Raji (cell line): ENCODE data around the gene SYT5.

Experiments
- POLR2A ChIP-seq: IDR thresholded peaks from 2 replicates; pipeline ENCODE4 v1.6.1; 2011; ENCODE audit warnings: low read depth, low read length, control low read depth; ENCODE audit not compliant: insufficient read depth

SYT5 gene

DNA sequence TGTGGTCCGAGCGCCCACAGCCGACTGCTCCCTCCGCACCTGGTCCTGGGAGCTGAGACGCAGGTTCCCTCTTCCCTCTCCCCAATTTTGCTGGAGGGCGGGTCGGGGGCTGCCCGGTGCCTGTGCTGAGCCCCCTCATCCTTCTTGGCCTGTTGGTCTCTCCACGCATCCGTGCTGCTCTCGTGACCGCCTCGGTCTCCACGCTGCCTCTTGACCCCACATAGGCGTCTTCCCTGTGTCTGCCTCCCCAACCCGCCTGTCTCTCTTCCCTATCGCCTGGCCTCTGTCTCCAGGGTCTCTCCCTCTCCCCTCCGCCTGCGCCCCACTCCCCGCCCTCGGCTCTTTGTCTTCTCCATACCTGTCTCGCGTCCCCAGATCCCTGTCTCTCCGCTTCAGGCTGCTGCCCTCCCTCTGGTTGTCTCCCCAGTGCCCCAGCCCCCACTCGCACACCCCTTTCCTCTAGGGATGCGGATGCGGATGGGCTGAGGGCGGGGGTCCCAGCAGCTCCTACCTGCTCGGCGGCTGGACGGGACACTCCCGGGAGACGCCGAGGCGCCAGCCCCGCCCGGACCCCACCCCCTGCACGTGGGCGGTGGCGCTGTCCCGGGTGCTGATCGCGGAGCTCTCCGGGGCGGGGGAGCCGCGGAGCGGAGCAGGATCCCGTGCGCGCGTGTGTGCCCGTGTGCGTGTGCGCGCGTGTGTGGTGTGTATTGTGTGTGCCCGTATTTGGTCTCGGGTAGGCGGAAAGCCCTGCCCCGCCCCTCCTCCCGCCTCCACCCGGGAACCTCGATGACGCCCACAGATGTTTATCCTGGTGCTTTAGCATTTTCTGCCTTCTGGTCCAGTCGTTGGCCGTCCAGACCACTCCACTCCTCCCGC, at the start of gene SYT5:
Gene SYT5, minus strand, starts transcription at position 684 of the 879 bp plus-strand sequence. CDS start 1,248 bp downstream, outside the sequence.
- TF ChIP-seq POLR2A: no peak

DNA sequence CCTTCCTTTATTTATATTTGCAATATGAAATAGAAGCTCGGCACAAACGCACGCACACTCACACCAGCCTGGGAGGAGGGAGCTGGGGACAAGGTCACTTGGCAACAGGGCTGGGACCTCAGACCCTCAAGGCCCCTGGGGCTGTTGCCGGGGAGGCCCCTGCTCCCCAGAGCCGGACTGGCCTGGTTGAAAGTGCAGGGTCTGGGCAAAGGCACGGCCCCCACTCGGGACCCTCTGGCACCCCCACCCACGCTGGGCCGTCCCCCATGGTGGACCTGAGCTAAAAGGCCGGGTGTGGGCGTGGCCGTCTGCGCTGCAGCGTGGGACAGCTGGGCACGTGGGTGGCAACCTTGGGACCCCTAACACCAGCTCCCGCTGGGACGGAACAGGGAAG, 49.7 kb upstream of the SYT5 start:
- TF ChIP-seq POLR2A: no peak

DNA sequence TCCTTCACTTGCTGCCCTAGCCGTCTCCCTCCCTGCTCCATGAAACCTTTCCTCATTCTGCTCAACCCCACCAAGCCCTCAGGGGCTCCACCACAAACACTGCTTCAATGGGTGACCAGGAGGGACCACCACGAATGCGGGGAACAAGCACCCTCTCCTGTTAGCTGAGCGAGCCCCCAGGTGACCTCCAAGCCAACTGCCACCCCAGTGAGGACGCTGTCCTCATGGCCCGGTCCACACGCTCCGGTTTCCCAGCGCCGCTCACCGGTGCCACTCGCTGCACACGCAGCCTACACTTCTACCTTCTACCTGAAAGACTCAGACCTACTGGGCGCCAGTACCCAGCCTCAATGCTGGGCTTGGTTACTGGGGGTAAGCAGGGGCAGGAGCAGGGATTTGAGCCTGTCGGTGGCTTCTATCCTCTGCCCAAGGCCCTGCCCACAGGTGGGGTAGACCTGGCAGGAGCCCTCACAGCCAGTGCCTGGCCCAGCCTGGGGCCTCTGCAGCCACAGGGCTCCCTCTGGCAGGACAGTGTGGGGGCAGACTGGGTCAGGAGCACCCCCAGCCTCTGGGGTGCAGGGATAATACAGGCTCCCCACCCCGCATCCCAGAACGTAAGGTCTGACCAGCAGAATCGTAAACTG, 49.2 kb upstream of the SYT5 start:
- no peak for TF ChIP-seq POLR2A

DNA sequence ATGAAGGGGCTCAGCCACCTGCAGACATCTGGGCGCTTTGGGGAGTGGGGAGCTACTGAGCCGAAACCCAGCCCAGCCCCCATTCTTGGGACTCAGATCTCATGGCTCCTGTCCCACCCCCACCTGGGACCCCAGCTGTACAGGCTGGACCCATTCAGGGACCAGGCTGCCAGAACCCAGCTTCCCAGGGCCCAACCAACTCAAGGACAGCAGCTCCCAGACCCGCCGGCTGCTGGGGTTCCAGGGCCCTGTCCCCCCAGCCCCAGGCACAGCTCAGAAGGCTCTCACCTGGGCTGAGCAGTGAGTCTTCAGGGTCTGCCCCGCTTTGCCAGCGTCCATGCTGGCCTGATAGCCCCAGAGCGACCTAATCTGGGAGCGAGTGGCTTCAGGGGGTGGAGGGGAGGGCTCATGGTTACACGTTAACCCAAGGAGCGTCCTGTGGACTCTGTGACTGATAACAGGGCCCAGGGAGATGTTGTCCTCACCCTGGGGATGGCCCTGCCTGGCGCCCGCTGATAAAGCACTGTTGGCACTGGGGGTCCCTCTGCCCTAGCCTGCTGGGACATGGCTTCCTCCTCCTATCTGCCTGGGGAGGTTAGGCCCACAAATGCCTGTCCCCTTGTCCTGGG, 48.4 kb upstream of the SYT5 start, which contains the start of gene TMEM86B:
Gene TMEM86B, minus strand, starts transcription at position 361 of the 629 bp plus-strand sequence. Its CDS starts 22 bp downstream, at position 339.
- no peak for TF ChIP-seq POLR2A

DNA sequence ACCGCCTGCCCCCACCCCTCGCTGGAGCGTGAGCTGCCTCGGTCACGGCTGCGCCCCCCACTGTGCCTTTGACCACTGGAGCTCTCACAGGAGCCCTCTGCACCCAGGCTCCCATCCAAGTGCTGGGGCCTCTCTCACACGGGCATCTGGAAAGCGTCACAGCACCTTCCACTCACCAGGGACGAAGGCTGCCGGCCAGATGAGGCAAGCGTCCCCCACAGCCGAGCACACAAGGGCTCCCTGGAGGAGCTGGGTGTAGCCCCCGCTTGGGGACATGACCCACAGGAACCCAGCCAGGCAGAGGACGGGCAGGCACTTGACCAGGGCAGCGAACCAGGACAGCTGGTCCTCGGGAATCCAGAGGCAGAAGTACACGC, 47.9 kb upstream of the SYT5 start:
- no peak for TF ChIP-seq POLR2A

DNA sequence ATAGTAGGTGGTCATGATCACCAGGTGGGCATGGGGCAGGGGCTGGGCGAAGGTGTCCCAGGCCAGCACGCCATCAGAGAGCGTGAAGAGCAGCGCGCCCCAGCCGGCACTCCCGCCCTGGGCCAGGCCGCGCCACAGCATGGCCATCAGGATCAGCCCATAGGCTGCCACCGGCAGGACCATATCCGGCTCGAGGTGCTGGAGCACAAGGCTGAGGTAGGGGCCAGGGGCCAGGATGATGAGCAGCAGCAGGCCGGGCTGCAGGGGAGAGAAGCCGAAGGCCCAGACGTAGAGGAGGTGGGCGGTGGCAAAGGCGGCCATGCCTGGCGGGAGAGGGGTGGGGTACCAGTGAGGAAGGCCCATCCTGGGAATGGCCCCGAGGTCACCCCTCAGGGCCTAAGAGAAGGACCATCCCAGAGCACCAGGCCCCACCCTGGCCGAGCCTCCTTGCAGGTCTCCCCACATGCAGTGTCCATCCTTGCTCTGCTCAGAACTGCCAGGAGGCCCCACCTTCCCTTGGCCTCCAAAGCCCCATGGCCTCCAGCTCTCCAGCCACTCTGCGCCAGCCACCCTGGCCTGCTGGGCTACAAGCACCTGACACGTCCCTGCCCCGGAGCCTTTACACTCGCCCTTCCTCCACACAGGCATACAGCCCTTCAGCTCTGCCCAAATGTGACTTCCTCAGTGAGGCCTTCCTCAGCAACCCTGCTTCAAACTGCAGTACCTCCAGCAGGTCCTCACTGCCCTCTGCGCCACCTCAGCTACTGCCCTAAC, 47.3 kb upstream of the SYT5 start:
- no peak for TF ChIP-seq POLR2A

DNA sequence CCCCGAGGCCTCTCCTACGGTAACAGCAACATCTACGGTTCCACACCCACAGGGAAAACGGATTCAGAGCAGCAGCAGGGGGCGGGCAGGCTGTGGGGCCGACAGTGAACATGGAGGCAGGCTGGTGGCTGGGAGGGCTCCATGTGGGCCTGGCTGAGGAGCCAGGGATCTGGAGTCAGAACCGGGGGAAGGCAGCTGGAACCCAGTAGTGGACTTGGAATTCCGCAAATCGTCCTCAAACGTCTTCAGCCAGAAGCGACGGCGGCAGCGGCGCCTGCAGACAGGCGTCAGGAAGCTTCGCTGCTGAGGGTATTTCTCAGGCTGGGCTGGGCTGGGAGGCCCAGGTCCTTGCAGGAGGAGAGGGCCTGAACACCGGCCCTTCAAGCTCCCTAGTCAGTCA, 46.7 kb upstream of the SYT5 start:
- TF ChIP-seq POLR2A: no peak

DNA sequence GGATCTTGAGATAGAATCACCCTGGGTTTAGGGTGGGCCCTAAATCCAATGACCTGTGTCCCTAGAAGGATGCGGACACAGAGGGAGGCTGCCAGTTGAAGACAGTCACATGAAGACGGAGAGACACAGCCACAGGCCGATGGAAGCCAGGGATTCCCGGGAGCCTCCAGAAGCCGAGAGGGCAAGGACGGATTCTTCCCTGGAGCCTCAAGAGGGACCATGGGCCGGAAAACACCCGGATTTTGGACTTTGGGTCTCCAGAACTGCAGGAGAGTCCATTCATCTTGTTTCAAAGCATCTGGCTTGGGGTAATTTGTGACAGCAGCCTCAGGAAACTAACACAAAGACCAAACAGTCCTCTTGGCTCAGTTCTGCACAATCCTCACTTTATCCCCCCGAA, 46.2 kb upstream of the SYT5 start:
- TF ChIP-seq POLR2A: no peak

DNA sequence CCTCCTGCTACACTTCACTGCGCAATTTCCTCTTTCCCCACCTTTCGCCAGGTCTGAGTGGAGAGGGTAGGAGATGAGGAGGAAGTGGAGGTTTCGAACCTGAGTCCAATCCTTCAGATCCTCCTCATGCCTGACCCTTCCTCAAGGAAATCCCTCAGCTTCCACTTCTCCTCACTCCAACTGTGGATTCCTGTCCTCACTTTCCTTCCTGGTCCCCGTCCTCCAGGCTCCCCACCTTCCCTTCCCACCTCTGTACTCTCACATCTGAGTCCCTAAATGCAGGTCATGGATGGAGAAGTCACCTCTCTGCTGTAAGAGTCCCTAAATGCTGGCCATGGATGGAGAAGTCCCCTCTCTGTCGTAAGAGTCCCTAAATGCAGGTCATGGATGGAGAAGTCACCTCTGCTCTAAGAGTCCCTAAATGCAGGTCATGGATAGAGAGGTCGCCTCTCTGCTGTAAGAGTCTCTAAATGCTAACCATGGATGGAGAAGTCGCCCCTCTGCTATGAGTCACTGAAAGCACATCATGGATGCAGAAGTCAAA, 45.4 kb upstream of the SYT5 start:
- no peak for TF ChIP-seq POLR2A

DNA sequence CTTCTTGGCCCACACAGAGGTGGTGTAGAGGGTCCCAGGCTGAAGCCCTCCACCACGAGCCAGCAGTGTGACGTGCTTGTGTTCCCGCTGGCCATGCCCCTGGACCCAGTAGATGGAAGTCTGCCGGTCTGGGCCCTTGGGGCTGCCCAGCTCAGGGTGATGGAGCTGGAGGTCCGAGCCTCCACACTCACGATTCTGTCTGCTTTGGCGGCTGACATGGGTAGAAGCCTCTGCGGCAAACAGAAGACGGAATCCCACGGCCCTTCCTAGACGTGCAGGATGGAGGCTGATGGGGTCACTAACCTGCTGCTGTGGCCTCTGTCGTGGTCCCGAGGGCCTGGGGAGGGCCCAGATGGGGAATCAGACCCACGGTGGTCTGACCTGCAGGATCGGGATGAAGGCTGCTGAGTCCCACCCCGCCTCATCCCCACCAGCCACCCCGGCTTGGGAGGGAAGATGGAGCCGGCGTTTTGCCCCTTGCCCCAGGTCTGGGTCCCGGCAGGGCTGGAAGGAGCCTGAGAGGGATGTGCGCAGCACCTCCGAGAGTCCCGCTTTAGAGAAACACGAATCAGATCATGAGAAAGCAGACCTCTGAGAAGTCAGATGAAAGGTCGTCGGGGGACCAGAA, 44.1 kb upstream of the SYT5 start:
- no peak for TF ChIP-seq POLR2A

DNA sequence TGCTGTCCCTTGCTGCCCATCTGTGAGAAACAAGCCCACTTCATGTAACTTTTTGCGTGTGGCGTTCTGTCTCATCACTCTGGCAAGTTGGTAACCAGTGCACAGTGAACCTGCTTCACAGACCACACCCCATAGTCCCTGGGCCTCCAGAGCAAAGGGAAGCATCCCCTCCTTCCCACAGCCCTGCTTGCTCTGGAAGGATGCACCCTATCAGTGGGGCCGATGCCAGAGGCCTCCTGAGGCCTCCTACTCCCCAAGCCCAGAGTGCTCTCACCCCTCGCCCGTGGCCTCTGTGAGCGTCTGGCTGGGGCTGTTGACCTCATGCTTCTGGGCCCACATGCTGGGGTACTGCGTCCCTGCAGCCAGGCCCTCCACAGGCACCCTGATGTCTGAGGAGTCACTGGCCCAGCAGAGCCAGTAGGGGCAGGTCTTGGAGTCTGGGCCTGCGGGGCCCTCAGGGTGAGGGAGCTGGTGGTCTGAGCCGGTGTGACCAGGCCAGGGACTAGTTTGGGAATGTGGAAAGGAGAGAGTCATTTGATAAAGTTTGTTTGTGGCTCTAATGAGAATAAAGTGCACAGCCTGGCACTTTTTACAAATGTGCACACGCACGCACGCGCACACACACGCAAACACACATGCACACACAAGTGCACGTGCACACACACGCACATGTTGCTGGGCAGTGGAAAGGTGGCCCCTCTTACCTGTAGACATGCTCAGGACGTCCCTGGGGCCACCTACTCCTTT, 43.4 kb upstream of the SYT5 start:
- no peak for TF ChIP-seq POLR2A

DNA sequence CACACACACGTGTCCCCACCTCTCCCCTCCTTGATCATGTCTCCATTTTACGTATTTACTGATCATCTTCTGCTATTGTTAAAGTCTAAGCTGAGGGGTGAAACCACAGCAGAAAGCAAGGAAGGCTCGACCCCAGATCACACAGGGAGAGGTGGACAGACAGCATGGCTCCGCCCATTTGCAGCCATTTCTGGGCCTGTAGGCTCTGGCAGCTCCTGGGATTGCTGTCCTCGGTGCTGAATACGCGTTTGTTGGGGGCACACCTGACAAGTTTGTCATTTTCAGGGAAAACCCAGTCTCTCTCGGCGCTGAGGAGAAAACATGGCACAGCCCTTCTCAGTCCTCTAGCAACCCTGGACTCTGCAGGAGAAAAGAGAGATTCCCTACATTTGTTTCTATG, 40.4 kb upstream of the SYT5 start:
- no peak for TF ChIP-seq POLR2A

DNA sequence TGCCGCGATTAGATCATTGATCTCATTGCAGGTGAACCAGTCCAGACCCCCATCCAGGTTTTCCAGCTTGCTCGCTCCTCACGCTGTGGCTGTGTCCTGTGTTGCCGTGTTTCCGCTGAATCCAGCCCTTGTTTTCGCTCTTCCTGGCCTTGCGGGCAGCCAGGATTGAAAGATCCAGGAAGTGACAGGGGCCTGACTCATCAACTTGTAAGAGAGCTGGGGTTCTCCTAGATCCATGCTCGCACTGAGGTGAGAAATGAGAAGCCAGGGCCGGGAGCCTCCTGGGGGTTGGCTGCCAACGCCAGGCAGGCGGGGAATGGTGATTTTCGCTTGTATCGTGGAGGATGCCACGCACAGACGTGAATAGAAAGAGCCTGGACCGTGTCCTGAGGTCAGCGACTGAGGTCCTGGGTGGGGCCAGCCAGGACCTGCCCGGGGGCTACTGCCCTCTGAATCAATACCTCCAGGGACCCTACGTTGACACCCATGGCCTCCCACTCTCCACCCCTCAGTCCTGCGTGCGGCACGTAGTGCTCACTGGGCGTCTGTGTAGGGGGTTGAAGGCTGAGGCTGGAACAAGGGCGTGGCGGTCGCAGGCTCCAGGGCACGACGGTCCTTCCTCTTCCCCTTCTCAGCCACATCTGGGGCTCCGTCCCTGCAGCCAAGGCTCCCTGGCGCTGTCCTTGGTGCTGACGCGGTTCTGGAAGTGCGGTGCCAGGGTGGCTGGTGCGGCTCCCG, 36.5 kb upstream of the SYT5 start:
- TF ChIP-seq POLR2A: no peak
